Measurements from ENCODE around the gene ACSL3.

ACSL3 gene

GRCh38 chr2:222963641-222964040 is 102.8 kb downstream of the ACSL3 start:
- H3K27ac ChIP-seq (ENCODE audit: low read depth, low read length), result no peak overlapping the region
- H3K27me3 ChIP-seq (ENCODE audit: control insufficient read depth, low read length), result peaks cover 15% of the 10 kb centered on the region
- H3K9me2 ChIP-seq (replicated peaks; ENCODE audit: control insufficient read depth, low read length), result no peaks in the 10 kb centered on the region
- no peak overlapping the region for H3K4me3 ChIP-seq (ENCODE audit: low read length)
- TF ChIP-seq, protein P1, sequence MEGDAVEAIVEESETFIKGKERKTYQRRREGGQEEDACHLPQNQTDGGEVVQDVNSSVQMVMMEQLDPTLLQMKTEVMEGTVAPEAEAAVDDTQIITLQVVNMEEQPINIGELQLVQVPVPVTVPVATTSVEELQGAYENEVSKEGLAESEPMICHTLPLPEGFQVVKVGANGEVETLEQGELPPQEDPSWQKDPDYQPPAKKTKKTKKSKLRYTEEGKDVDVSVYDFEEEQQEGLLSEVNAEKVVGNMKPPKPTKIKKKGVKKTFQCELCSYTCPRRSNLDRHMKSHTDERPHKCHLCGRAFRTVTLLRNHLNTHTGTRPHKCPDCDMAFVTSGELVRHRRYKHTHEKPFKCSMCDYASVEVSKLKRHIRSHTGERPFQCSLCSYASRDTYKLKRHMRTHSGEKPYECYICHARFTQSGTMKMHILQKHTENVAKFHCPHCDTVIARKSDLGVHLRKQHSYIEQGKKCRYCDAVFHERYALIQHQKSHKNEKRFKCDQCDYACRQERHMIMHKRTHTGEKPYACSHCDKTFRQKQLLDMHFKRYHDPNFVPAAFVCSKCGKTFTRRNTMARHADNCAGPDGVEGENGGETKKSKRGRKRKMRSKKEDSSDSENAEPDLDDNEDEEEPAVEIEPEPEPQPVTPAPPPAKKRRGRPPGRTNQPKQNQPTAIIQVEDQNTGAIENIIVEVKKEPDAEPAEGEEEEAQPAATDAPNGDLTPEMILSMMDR (IDR thresholded peaks at IDR 0.05; ENCODE audit: low read depth, low read length, poor library complexity, severe bottlenecking), result no peak
- TF ChIP-seq EZH2phosphoT487 (IDR thresholded peaks at IDR 0.05; ENCODE audit: borderline replicate concordance, low read length), result no peak
- H3K79me2 ChIP-seq (ENCODE audit: control insufficient read depth, low read length), result no peaks in the 10 kb centered on the region
- no peak overlapping the region for H3K4me2 ChIP-seq (ENCODE audit: low read length)
- no peaks in the 10 kb centered on the region for H3K4me1 ChIP-seq (ENCODE audit: control insufficient read depth, low read length)
- H3K36me3 ChIP-seq (ENCODE audit: control insufficient read depth, low read length), result no peaks in the 10 kb centered on the region
- H4K20me1 ChIP-seq (ENCODE audit: control insufficient read depth, insufficient read depth, low read depth, low read length), result no peaks in the 10 kb centered on the region
- H3F3A ChIP-seq (ENCODE audit: control insufficient read depth, insufficient read depth), result no peaks in the 10 kb centered on the region
- no peaks in the 10 kb centered on the region for H3K9me3 ChIP-seq (ENCODE audit: control insufficient read depth, insufficient read depth, low read length)

DNA sequence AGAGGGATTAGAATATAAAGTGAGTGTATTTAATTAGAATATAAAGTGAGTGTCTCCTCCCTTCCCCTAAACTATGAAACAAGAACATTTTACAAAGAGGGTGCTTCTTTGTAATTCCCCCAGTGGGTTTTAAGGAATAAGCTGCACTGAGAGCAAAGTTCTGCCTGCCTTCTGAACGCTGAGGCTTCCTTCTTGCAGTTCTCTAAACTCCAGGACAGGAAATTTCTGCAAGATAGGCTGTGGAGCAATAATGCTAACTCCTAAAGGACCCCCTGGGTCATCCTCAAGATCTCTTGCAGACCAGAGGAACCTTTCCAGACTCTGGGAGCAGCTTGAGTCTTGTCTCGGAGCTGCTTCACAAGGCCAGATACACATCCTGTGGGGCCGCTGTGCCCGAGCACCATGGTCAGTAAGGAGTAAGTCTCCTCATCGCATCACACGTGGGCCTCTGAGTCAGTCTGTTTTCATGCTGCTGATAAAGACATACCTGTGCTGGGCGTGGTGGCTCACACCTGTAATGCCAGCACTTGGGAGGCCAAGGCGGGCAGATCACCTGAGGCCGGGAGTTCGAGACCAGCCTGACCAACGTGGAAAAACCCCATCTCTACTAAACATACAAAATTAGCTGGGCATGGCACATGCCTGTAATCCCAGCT is 103.7 kb downstream of the ACSL3 start:
- Histone ChIP-seq H3K27me3 (ENCODE audit: control insufficient read depth, low read length) (peaks cover 19% of the 10 kb centered on the region), H3K79me2 (ENCODE audit: control insufficient read depth, low read length) (no peaks in the 10 kb centered on the region), H3K4me3 (ENCODE audit: low read length) (no peak overlapping the region), H3K4me2 (ENCODE audit: low read length) (no peak overlapping the region), H3K4me1 (ENCODE audit: control insufficient read depth, low read length) (no peaks in the 10 kb centered on the region), H4K20me1 (ENCODE audit: control insufficient read depth, insufficient read depth, low read depth, low read length) (no peaks in the 10 kb centered on the region), H3K27ac (ENCODE audit: low read depth, low read length) (no peak overlapping the region), H3K36me3 (ENCODE audit: control insufficient read depth, low read length) (no peaks in the 10 kb centered on the region), H3K9me3 (ENCODE audit: control insufficient read depth, insufficient read depth, low read length) (no peaks in the 10 kb centered on the region), H3K9me2 (replicated peaks; ENCODE audit: control insufficient read depth, low read length) (no peaks in the 10 kb centered on the region), H3F3A (ENCODE audit: control insufficient read depth, insufficient read depth) (no peaks in the 10 kb centered on the region)
- TF ChIP-seq EZH2phosphoT487 (IDR thresholded peaks at IDR 0.05; ENCODE audit: borderline replicate concordance, low read length), result no peak
- TF ChIP-seq, protein P1 (IDR thresholded peaks at IDR 0.05; ENCODE audit: low read depth, low read length, poor library complexity, severe bottlenecking), result no peak

GRCh38 chr2:222965555-222965954 is 104.7 kb downstream of the ACSL3 start:
- Histone ChIP-seq H3K27ac (ENCODE audit: low read depth, low read length) (no peak overlapping the region), H3F3A (ENCODE audit: control insufficient read depth, insufficient read depth) (no peaks in the 10 kb centered on the region), H3K9me2 (replicated peaks; ENCODE audit: control insufficient read depth, low read length) (no peaks in the 10 kb centered on the region), H3K4me1 (ENCODE audit: control insufficient read depth, low read length) (no peaks in the 10 kb centered on the region), H3K36me3 (ENCODE audit: control insufficient read depth, low read length) (no peaks in the 10 kb centered on the region), H3K79me2 (ENCODE audit: control insufficient read depth, low read length) (no peaks in the 10 kb centered on the region), H3K4me3 (ENCODE audit: low read length) (no peak overlapping the region), H3K4me2 (ENCODE audit: low read length) (no peak overlapping the region), H3K27me3 (ENCODE audit: control insufficient read depth, low read length) (peaks cover 25% of the 10 kb centered on the region), H3K9me3 (ENCODE audit: control insufficient read depth, insufficient read depth, low read length) (no peaks in the 10 kb centered on the region), H4K20me1 (ENCODE audit: control insufficient read depth, insufficient read depth, low read depth, low read length) (no peaks in the 10 kb centered on the region)
- TF ChIP-seq, protein P1 (IDR thresholded peaks at IDR 0.05; ENCODE audit: low read depth, low read length, poor library complexity, severe bottlenecking), result no peak
- TF ChIP-seq EZH2phosphoT487 (IDR thresholded peaks at IDR 0.05; ENCODE audit: borderline replicate concordance, low read length), result no peak

Data from DOHH2 (cell line).